NCI-H2171 treated with DMSO at 0.1 percent for 48 hours (cell line): ENCODE measurements around the gene SEPTIN2.
"Not testable (repeated sequence)": the region's sequence is repeated elsewhere in the genome, so short reads cannot be mapped to it uniquely, and the experiment has no call there.

Source experiments
- DNase-seq: peaks from one replicate; lab custom pipeline; 2025; lab: John Stamatoyannopoulos, UW

The SEPTIN2 gene

GRCh38 chr2:241386519-241386918 lies 70.8 kb downstream of the SEPTIN2 start:
- DNase-seq, result peak; percentile 43

- DNase-seq, result no peak
These were observed 74.0 kb downstream of the SEPTIN2 start for GRCh38 chr2:241389697-241390096.

DNA sequence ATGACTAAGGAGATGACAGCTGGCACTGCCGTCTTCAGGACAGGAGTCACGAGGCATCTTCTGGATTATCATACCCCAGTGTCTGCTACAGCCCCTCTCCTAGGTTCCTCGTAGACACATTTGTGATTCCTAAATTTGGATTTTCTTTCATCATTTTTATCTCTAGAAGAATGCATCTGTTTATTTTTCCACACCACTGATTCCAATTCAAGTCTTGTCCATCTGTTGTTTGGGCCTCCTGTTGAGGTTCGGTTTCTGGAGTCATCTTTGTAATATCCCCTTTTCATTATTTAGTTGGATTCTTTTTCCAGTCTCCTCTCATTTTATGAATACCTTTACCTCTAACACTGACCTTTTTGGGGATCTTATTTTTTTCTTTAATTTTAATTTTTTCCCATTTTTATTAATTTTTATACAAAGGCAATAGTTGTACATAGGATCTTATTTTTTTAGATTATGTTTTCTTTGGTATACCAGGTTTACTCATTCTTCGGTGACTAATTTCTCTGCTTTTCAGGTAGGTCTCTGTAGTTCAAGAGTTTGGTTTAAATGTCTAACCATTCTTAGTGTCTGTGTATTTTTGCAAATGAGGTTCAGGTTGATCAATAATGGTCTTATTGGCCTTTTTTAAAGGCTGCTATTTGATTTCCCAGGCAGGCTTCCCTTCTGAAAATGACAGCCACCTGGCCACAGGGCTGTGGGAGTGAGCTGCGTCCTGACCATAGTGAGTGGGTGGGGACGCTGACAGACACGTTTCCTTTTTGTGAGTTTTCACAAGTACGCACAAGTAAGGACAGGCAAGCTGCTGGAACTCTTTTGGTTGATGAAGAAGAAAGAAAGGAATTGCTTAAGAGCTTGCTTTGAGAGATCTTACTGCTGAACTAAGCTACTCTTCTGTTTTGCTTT lies 74.8 kb downstream of the SEPTIN2 start:
- DNase-seq, result peak; percentile 1

- no peak for DNase-seq
These were observed 76.4 kb downstream of the SEPTIN2 start for GRCh38 chr2:241391892-241392665.

- not testable (repeated sequence) for DNase-seq
These were observed 77.0 kb downstream of the SEPTIN2 start for GRCh38 chr2:241392753-241393152.

GRCh38 chr2:241393524-241394196 lies 77.9 kb downstream of the SEPTIN2 start:
- DNase-seq, result no peak

- not testable (repeated sequence) for DNase-seq
These were observed 81.1 kb downstream of the SEPTIN2 start for GRCh38 chr2:241396809-241397208.

- DNase-seq, result no peak
These were observed 84.5 kb downstream of the SEPTIN2 start for GRCh38 chr2:241399941-241400922.
